T-cell (primary cell): ENCODE data around the gene SLC43A3. TPM values are rescaled to one million over a fixed set of nuclear protein-coding genes. Genes with fewer than 3 reads are reported as not detected.

ENCODE experiments used
- ATAC-seq, 4 experiments: fragments of 200-7000 bp in 3 of 4; fragments of 150-1000 bp in 1 of 4; cut with Tn5 transposase; replicated peaks in 1 of 4; 1 replicate in 3 of 4; 2 replicates in 1 of 4; pipeline ENCODE4 v1.10.0; 2021; ENCODE audit warnings: moderate library complexity in 3 of 4, mild to moderate bottlenecking in 2 of 4, moderate number of reproducible peaks in 1 of 4
- CTCF ChIA-PET, 2 donors: fragments of 300-600 bp; sonication (Branson Sonifier 250); formaldehyde crosslinking; loops; one replicate each; lab custom pipeline; 2022; ENCODE audit warnings: antibody characterized with exemption in 2 of 2; lab: Charles Lee
- POLR2A ChIA-PET, 2 donors: fragments of 300-600 bp; sonication (Branson Sonifier 250); formaldehyde crosslinking; loops; one replicate each; lab custom pipeline; 2022; ENCODE audit warnings: antibody characterized with exemption in 2 of 2; lab: Charles Lee
- DNase-seq, 35 experiments: peaks; one replicate each; pipeline versions ENCODE4 v3.0.0 to v3.0.0-alpha.2; 2013 to 2023
- H3K27ac ChIP-seq: one replicate; pipeline ENCODE4 v1.5.1; 2013; ENCODE audit warnings: low read length
- H3K27me3 ChIP-seq, 2 experiments: replicated peaks in 1 of 2; 1 replicate in 1 of 2; 2 replicates in 1 of 2; pipeline versions ENCODE4 v1.6.1 to v1.7.0; 2013; ENCODE audit warnings: low read length in 1 of 2, mixed read lengths in 1 of 2; ENCODE audit not compliant: control insufficient read depth in 2 of 2, insufficient read depth in 2 of 2; ENCODE audit errors: extremely low read depth in 1 of 2
- H3K36me3 ChIP-seq, 2 donors: 1 replicate in 1 of 2; 2 replicates in 1 of 2; pipeline versions ENCODE4 v1.6.1 to v1.7.0; 2013; ENCODE audit warnings: low read length in 1 of 2; ENCODE audit not compliant: control insufficient read depth in 2 of 2, insufficient read depth in 1 of 2; ENCODE audit errors: extremely low read depth in 1 of 2
- H3K4me1 ChIP-seq, 2 experiments: 1 replicate in 1 of 2; 2 replicates in 1 of 2; pipeline versions ENCODE4 v1.6.1 to v1.7.0; 2013; ENCODE audit warnings: low read length in 2 of 2, mixed read lengths in 1 of 2; ENCODE audit not compliant: insufficient read depth in 2 of 2, control insufficient read depth in 1 of 2; ENCODE audit errors: extremely low read depth in 1 of 2
- H3K4me3 ChIP-seq, 2 donors: 1 replicate in 1 of 2; 2 replicates in 1 of 2; pipeline versions ENCODE4 v1.5.1 to v1.7.0; 2013; ENCODE audit warnings: mild to moderate bottlenecking in 2 of 2, low read length in 1 of 2, moderate library complexity in 1 of 2; ENCODE audit not compliant: control insufficient read depth in 1 of 2; ENCODE audit errors: extremely low read depth in 1 of 2
- H3K9me3 ChIP-seq: 2 replicates; pipeline ENCODE4 v1.7.0; 2013
- H3K27ac Mint-ChIP-seq, 2 donors: one replicate each; pipeline ENCODE4 v1.8.0; 2020 to 2021; ENCODE audit warnings: mild to moderate bottlenecking in 2 of 2, mixed read lengths in 2 of 2
- H3K27me3 Mint-ChIP-seq, 2 donors: one replicate each; pipeline ENCODE4 v1.8.0; 2021 to 2022; ENCODE audit warnings: mixed read lengths in 2 of 2
- H3K36me3 Mint-ChIP-seq: one replicate; pipeline ENCODE4 v1.8.0; 2021; ENCODE audit warnings: mixed read lengths
- H3K4me1 Mint-ChIP-seq, 3 donors: one replicate each; pipeline ENCODE4 v1.8.0; 2020 to 2022; ENCODE audit warnings: mixed read lengths in 3 of 3, mild to moderate bottlenecking in 1 of 3
- H3K4me3 Mint-ChIP-seq, 3 donors: one replicate each; pipeline ENCODE4 v1.8.0; 2020 to 2022; ENCODE audit warnings: mild to moderate bottlenecking in 3 of 3, mixed read lengths in 3 of 3, moderate library complexity in 3 of 3
- H3K9me3 Mint-ChIP-seq, 3 donors: one replicate each; pipeline ENCODE4 v1.8.0; 2020 to 2022; ENCODE audit warnings: mixed read lengths in 3 of 3
- WGBS: methylation state at CpG from one replicate; pipeline ENCODE4 v1.1.5; 2013; ENCODE audit warnings: missing lambda C conversion rate; ENCODE audit not compliant: insufficient coverage; 5-methylcytosine and 5-hydroxymethylcytosine counted together
- total RNA-seq, 35 experiments: library from RNA in 6 of 35; stranded (reverse) in 6 of 35; fragments of 120-200 nt in 1 of 35; gene quantifications; one replicate each; pipeline versions ENCODE4 v1.2.1 to v1.2.4 and lab custom pipeline; 2013 to 2026

SLC43A3 gene
- total RNA-seq, 5 donors from 2014 or later (not counting 1 experiment from before 2014, with no cell fraction given): 9.9 to 18.1 (median 13.6) TPM

DNA sequence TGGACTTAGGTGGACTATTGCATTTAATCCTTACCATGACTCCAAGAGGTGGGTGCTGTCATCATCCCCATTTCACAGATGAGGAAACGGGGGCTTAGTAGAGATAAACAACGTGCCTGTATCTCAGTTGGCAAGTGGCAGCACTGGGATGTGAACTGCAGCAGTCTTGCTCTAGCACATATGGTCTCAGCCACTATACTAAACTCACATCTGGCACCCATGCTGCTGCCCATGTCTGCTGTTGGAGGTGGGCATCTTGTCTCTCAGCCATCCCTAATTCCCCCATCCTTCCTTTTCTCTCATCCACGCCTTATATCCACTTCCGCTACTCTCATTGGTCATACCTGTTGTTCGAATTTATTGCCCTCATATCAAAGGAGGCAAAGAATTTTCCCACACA is 49.8 kb downstream of the SLC43A3 start:
- CTCF ChIA-PET: no interaction called here
- peaks cover 0 to 22% of the 10 kb centered on the region in 2 experiments for H3K27me3 ChIP-seq
- H3K27ac ChIP-seq: no peak overlapping the region
- no peak overlapping the region for H3K4me3 ChIP-seq
- 67% methylated on average over 5 of the region's 5 CpGs for WGBS
- H3K36me3 ChIP-seq: no peaks in the 10 kb centered on the region
- H3K4me3 Mint-ChIP-seq: no peak overlapping the region
- H3K9me3 Mint-ChIP-seq: no peaks in the 10 kb centered on the region
- H3K36me3 Mint-ChIP-seq: no peaks in the 10 kb centered on the region
- no peaks in the 10 kb centered on the region for H3K9me3 ChIP-seq
- POLR2A ChIA-PET: no interaction called here
- DNase-seq: no peak
- H3K27me3 Mint-ChIP-seq: peaks cover 21 to 22% of the 10 kb centered on the region in 2 donors
- H3K4me1 Mint-ChIP-seq: no peaks in the 10 kb centered on the region
- no peak for ATAC-seq
- no peaks in the 10 kb centered on the region for H3K4me1 ChIP-seq
- H3K27ac Mint-ChIP-seq: no peak overlapping the region

DNA sequence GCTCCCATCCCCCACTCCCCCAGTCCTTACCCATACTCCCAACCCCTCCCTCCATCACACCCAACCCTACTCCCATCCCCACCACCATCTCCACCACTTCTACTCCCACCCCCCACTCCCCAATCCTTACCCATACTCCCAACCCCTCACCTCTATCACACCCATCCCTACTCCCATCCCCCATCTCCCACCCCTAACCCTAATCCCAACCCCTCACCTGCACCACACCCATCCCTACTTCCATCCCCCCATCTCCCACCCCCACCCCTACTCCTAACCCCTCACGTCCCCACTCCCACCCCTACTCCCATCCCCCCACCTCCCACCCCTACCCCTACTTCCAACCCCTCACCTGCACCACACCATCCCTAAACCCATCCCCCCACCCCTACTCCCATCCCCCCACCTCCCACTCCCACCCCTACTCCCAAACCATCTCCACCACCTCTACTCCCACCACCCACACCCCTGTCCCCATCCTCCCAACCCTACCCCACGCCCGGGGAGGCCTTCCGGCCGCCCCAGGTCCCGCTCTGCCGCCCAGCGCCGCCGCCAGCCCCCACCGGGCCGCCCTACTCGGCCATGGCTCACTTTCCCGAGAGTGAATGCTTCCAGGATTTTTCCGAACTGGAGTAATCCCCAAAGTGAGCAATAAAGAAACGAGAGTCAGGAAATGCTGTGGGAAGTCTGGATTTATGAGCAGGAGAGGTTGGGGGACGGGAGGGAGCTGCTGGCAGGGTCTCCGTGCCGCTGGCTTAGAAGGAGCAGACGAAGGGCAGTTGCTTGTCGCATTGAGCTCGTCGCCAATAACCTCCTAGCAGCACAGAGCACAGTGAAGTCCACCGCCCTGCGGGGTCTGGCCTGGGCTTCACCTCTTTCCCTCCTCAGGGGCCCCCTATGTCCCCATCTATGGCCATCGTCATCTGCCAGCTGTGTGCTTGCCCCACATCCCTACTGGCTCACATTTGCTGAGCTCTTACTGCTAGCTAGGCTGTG is 50.5 kb downstream of the SLC43A3 start:
- no peaks in the 10 kb centered on the region for H3K4me1 Mint-ChIP-seq
- H3K9me3 Mint-ChIP-seq: no peaks in the 10 kb centered on the region
- H3K27me3 Mint-ChIP-seq: peaks cover 19 to 22% of the 10 kb centered on the region in 2 donors
- Histone ChIP-seq H3K4me3 (no peak overlapping the region), H3K27ac (no peak overlapping the region), H3K4me1 (no peaks in the 10 kb centered on the region), H3K36me3 (no peaks in the 10 kb centered on the region), H3K27me3 (peaks cover 0 to 23% of the 10 kb centered on the region in 2 experiments), H3K9me3 (no peaks in the 10 kb centered on the region)
- DNase-seq: no peak
- no peak overlapping the region for H3K27ac Mint-ChIP-seq
- 76% methylated on average over 25 of the region's 26 CpGs for WGBS
- ChIA-PET CTCF (no interaction called here), POLR2A (no interaction called here)
- no peak overlapping the region for H3K4me3 Mint-ChIP-seq
- H3K36me3 Mint-ChIP-seq: no peaks in the 10 kb centered on the region
- ATAC-seq: no peak

- H3K36me3 Mint-ChIP-seq: no peaks in the 10 kb centered on the region
- Histone ChIP-seq H3K9me3 (no peaks in the 10 kb centered on the region), H3K36me3 (no peaks in the 10 kb centered on the region), H3K27ac (no peak overlapping the region), H3K4me1 (no peaks in the 10 kb centered on the region), H3K27me3 (peaks cover 0 to 18% of the 10 kb centered on the region in 2 experiments), H3K4me3 (no peak overlapping the region)
- H3K27ac Mint-ChIP-seq: no peak overlapping the region
- CTCF ChIA-PET: no interaction called here
- DNase-seq (no peak), ATAC-seq (no peak)
- POLR2A ChIA-PET: no interaction called here
- H3K4me3 Mint-ChIP-seq: no peak overlapping the region
- H3K27me3 Mint-ChIP-seq: peaks cover 18 to 21% of the 10 kb centered on the region in 2 donors
- no peaks in the 10 kb centered on the region for H3K4me1 Mint-ChIP-seq
- H3K9me3 Mint-ChIP-seq: no peaks in the 10 kb centered on the region
- 50% methylated on average over 1 of the region's 2 CpGs for WGBS
Measured at GRCh38 chr11:57375490-57375889, 51.4 kb downstream of the SLC43A3 start.

DNA sequence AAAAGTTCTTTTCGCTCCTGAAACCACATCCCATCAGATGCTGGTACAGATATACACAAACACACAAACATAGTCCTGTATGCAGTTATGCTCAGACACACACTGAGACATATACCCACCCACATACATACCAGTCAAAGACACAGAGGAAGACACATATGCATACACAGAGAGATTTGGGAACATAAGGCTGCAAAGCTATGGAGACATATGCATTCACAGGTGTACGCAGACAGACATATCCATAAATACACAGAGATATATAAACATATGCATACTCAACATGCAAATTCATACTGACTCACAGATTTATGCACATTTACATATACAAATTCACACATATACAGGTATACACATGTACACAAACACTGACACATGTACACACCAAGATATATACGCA is 52.0 kb downstream of the SLC43A3 start:
- H3K9me3 Mint-ChIP-seq: no peaks in the 10 kb centered on the region
- ChIA-PET POLR2A (no interaction called here), CTCF (no interaction called here)
- ATAC-seq: no peak
- Histone ChIP-seq H3K4me3 (no peak overlapping the region), H3K4me1 (no peaks in the 10 kb centered on the region), H3K27ac (no peak overlapping the region), H3K27me3 (peaks cover 0 to 18% of the 10 kb centered on the region in 2 experiments), H3K36me3 (no peaks in the 10 kb centered on the region), H3K9me3 (no peaks in the 10 kb centered on the region)
- DNase-seq: no peak
- H3K27me3 Mint-ChIP-seq: peaks cover 15 to 19% of the 10 kb centered on the region in 2 donors
- no peak overlapping the region for H3K4me3 Mint-ChIP-seq
- no peak overlapping the region for H3K27ac Mint-ChIP-seq
- 90% methylated on average over 3 of the region's 3 CpGs for WGBS
- H3K36me3 Mint-ChIP-seq: no peaks in the 10 kb centered on the region
- H3K4me1 Mint-ChIP-seq: no peaks in the 10 kb centered on the region

DNA sequence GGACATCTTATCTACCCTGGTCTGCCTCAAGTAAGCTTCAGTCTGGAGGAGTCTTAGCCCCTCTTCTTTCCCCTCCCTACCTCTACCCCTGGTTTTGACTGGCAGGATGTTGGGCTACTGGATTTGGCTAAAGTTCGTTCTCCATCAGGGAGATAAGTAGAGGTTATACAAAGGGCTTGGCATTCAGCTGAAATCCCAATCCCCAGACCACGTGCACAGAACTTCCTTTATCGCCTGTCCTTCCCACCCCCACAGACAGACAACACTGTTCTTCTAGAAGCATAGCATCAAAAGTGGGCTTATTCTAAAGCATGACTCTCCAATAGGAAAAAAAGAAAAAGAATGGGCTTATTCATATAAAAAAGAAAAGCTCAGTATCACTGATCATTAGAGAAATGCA is 53.8 kb downstream of the SLC43A3 start:
- Mint-ChIP-seq H3K9me3 (no peaks in the 10 kb centered on the region), H3K27me3 (peaks cover 5 to 11% of the 10 kb centered on the region in 2 donors), H3K4me1 (no peaks in the 10 kb centered on the region), H3K27ac (no peak overlapping the region), H3K36me3 (no peaks in the 10 kb centered on the region), H3K4me3 (no peak overlapping the region)
- no peak for ATAC-seq
- WGBS: no CpG with 5 or more reads among the region's 3 CpGs
- ChIA-PET POLR2A (no interaction called here), CTCF (interaction anchor here in 1 of 2 donors (0.5 kb wide), 1 partner anchor 9 kb away, joined by 3 read pairs; no protein-coding TSS in a partner anchor)
- Histone ChIP-seq H3K4me1 (no peaks in the 10 kb centered on the region), H3K9me3 (no peaks in the 10 kb centered on the region), H3K27ac (no peak overlapping the region), H3K36me3 (no peaks in the 10 kb centered on the region), H3K27me3 (peaks cover 0 to 23% of the 10 kb centered on the region in 2 experiments), H3K4me3 (no peak overlapping the region)
- DNase-seq: no peak

- H3K4me1 ChIP-seq: no peaks in the 10 kb centered on the region
- no peaks in the 10 kb centered on the region for H3K27me3 Mint-ChIP-seq
Measured at GRCh38 chr11:57370941-57371340, 56.0 kb downstream of the SLC43A3 start.

More at GRCh38 chr11:57370941-57371340, 56.0 kb downstream of the SLC43A3 start:
- CTCF ChIA-PET: no interaction called here
- Histone ChIP-seq H3K9me3 (no peaks in the 10 kb centered on the region), H3K27me3 (peaks cover 0 to 18% of the 10 kb centered on the region in 2 experiments), H3K4me3 (no peak overlapping the region), H3K36me3 (no peaks in the 10 kb centered on the region), H3K27ac (no peak overlapping the region)
- POLR2A ChIA-PET: no interaction called here
- Mint-ChIP-seq H3K36me3 (no peaks in the 10 kb centered on the region), H3K4me3 (no peak overlapping the region), H3K4me1 (no peaks in the 10 kb centered on the region), H3K9me3 (no peaks in the 10 kb centered on the region), H3K27ac (no peak overlapping the region)
- ATAC-seq (no peak), DNase-seq (no peak)
